ENCODE results near the gene LNX2.

The LNX2 gene

GRCh38 chr13:27620377-27621115, at the start of gene LNX2:
TSS of gene LNX2 (minus strand) at chr13:27620529. CDS start at chr13:27581703, 38,826 bp downstream.
- peak; percentile 98 for DNase-seq

GRCh38 chr13:27667946-27668345, 47.6 kb upstream of the LNX2 start:
- no peak for DNase-seq

GRCh38 chr13:27666951-27667350, 46.6 kb upstream of the LNX2 start:
- DNase-seq = no peak

GRCh38 chr13:27665761-27666160, 45.4 kb upstream of the LNX2 start:
- no peak for DNase-seq

GRCh38 chr13:27665333-27665732, 45.0 kb upstream of the LNX2 start:
- DNase-seq = no peak

GRCh38 chr13:27663947-27664346, 43.6 kb upstream of the LNX2 start:
- DNase-seq = no peak

- DNase-seq = no peak
Measured at GRCh38 chr13:27662738-27663470, 42.6 kb upstream of the LNX2 start.

- no peak for DNase-seq
Measured at GRCh38 chr13:27661017-27661416, 40.7 kb upstream of the LNX2 start.

- no peak for DNase-seq
Measured at GRCh38 chr13:27660511-27660910, 40.2 kb upstream of the LNX2 start.

- no peak for DNase-seq
Measured at GRCh38 chr13:27659145-27659865, 39.0 kb upstream of the LNX2 start.

GRCh38 chr13:27658546-27658945, 38.2 kb upstream of the LNX2 start:
- no peak for DNase-seq

GRCh38 chr13:27657724-27658123, 37.4 kb upstream of the LNX2 start:
- DNase-seq = no peak

GRCh38 chr13:27654816-27655215, 34.5 kb upstream of the LNX2 start:
- no peak for DNase-seq

GRCh38 chr13:27654059-27654458, 33.7 kb upstream of the LNX2 start:
- DNase-seq = no peak

- DNase-seq = no peak
Measured at GRCh38 chr13:27650312-27650711, 30.0 kb upstream of the LNX2 start.

GRCh38 chr13:27644302-27644701, 24.0 kb upstream of the LNX2 start:
- no peak for DNase-seq

- no peak for DNase-seq
Measured at GRCh38 chr13:27643334-27644132, 23.2 kb upstream of the LNX2 start.

- no peak for DNase-seq
Measured at GRCh38 chr13:27641711-27642502, 21.6 kb upstream of the LNX2 start.

- no peak for DNase-seq
Measured at GRCh38 chr13:27639186-27639585, 18.9 kb upstream of the LNX2 start.

- DNase-seq = no peak
Measured at GRCh38 chr13:27638521-27638920, 18.2 kb upstream of the LNX2 start.

- no peak for DNase-seq
Measured at GRCh38 chr13:27638001-27638400, 17.7 kb upstream of the LNX2 start.

GRCh38 chr13:27637289-27637626, 16.9 kb upstream of the LNX2 start:
- no peak for DNase-seq
